ENCODE results near the gene PCP4L1. TPM values are rescaled to one million over a fixed set of nuclear protein-coding genes. Genes with fewer than 3 reads are reported as not detected.

Gene PCP4L1
- total RNA-seq, 1 experiment from 2014 or later: 1.2 TPM

DNA sequence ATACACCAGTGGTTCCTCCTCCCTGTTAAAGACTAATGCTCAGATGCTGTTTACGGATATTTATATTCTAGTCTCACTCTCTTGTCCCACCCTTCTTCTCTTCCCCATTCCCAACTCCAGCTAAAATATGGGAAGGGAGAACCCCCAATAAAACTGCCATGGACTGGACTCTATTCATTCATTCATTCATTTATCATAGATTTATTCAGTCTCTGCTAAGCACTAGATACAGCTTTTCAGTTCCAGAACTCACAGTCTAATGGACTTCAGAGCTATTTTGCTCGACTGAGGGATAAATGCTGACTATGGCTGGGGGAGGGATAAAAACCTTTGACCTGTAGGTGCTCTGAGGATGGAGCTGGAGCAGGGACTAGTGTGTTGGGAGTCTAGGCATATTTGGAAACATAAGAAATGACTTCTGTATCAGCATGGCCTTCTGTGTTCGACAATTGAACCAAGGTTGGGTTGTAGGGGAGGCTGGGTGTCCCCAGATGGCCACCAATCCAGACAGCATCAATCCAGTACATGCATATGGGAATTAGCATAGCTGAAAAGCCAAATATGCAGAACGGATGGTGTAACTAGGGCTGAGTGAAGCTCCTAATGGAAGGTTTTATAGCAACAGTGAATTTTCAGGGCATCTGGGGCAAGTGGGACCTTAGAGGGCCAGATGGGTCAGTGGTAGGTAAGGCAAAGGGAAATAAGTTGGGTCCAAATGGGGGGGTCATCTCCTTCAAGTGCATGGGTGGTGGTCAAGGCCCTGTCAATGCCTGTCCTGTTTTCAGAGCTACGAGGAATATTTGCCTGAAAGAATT lies 39.3 kb upstream of the PCP4L1 start:
- ChIA-PET CTCF (interaction anchor here (0.9 to 1.4 kb wide), 5 partner anchors 7 to 163 kb away, joined by 3 to 6 read pairs (median 3); partner anchors contain the start of gene ADAMTS4), POLR2A (no interaction called here)
- Mint-ChIP-seq H3K4me1 (peaks cover 38% of the 10 kb centered on the region), H3K36me3 (peaks cover 8% of the 10 kb centered on the region), H3K4me3 (no peak overlapping the region), H3K9me3 (no peaks in the 10 kb centered on the region), H3K27ac (no peak overlapping the region), H3K27me3 (ENCODE audit: low read depth) (no peaks in the 10 kb centered on the region)
- no peak for DNase-seq (ENCODE audit: low spot score)
- ATAC-seq: no peak
- TF ChIP-seq, protein P1, sequence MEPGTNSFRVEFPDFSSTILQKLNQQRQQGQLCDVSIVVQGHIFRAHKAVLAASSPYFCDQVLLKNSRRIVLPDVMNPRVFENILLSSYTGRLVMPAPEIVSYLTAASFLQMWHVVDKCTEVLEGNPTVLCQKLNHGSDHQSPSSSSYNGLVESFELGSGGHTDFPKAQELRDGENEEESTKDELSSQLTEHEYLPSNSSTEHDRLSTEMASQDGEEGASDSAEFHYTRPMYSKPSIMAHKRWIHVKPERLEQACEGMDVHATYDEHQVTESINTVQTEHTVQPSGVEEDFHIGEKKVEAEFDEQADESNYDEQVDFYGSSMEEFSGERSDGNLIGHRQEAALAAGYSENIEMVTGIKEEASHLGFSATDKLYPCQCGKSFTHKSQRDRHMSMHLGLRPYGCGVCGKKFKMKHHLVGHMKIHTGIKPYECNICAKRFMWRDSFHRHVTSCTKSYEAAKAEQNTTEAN (CRISPR knock-in tag; IDR thresholded peaks at IDR 0.05): no peak
- TF ChIP-seq NR2C2 (CRISPR knock-in tag; IDR thresholded peaks at IDR 0.05): no peak
- TF ChIP-seq, protein P2, sequence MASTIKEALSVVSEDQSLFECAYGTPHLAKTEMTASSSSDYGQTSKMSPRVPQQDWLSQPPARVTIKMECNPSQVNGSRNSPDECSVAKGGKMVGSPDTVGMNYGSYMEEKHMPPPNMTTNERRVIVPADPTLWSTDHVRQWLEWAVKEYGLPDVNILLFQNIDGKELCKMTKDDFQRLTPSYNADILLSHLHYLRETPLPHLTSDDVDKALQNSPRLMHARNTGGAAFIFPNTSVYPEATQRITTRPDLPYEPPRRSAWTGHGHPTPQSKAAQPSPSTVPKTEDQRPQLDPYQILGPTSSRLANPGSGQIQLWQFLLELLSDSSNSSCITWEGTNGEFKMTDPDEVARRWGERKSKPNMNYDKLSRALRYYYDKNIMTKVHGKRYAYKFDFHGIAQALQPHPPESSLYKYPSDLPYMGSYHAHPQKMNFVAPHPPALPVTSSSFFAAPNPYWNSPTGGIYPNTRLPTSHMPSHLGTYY (CRISPR knock-in tag; IDR thresholded peaks at IDR 0.05): no peak
- TF ChIP-seq ATF6 (CRISPR knock-in tag; IDR thresholded peaks at IDR 0.05): no peak
- no peak for TF ChIP-seq GABPB1 (CRISPR knock-in tag; IDR thresholded peaks at IDR 0.05)
- TF ChIP-seq ZNF121 (CRISPR knock-in tag; IDR thresholded peaks at IDR 0.05): no peak
- TF ChIP-seq, protein P3, sequence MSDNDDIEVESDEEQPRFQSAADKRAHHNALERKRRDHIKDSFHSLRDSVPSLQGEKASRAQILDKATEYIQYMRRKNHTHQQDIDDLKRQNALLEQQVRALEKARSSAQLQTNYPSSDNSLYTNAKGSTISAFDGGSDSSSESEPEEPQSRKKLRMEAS (CRISPR knock-in tag; IDR thresholded peaks at IDR 0.05): no peak
- TF ChIP-seq PREB (CRISPR knock-in tag; IDR thresholded peaks at IDR 0.05; ENCODE audit: borderline replicate concordance): no peak
- TF ChIP-seq, protein P4, sequence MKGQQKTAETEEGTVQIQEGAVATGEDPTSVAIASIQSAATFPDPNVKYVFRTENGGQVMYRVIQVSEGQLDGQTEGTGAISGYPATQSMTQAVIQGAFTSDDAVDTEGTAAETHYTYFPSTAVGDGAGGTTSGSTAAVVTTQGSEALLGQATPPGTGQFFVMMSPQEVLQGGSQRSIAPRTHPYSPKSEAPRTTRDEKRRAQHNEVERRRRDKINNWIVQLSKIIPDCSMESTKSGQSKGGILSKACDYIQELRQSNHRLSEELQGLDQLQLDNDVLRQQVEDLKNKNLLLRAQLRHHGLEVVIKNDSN (CRISPR knock-in tag; IDR thresholded peaks at IDR 0.05): no peak
- TF ChIP-seq NR3C1 (CRISPR knock-in tag; conservative IDR thresholded peaks at IDR 0.05; ENCODE audit: low read depth): no peak

DNA sequence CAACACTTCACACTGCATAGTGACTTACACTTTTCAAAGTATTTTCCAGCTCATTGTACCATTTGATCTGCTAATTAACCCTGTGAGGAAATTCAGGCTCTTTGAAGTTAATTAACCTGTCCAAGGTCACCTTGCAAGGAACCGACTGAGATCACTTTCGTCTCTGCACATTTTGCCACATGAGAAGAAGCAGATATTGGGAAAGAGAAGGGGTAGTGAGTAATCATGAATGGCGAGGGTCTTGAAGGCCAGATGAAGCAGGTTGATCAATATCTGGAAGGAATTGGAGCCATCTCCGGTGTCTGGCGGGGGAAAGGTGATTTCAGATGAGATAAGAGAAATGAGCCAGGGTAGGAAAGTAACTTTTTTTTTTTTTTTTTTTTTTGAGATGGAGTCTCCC lies 38.5 kb upstream of the PCP4L1 start:
- ChIA-PET POLR2A (no interaction called here), CTCF (interaction anchor here (0.6 to 4.0 kb wide), 4 partner anchors 18 to 86 kb away, joined by 3 to 18 read pairs (median 4); partner anchors contain the start of genes ADAMTS4 and NDUFS2)
- Mint-ChIP-seq H3K36me3 (peaks cover 3% of the 10 kb centered on the region), H3K4me1 (peaks cover 39% of the 10 kb centered on the region), H3K4me3 (no peak overlapping the region), H3K27ac (no peak overlapping the region; the same call in 1 of the 2 replicates), H3K9me3 (no peaks in the 10 kb centered on the region), H3K27me3 (ENCODE audit: low read depth) (no peaks in the 10 kb centered on the region)
- no peak for ATAC-seq
- DNase-seq (ENCODE audit: low spot score): no peak
- TF ChIP-seq, protein P3 (CRISPR knock-in tag; IDR thresholded peaks at IDR 0.05): no peak
- no peak for TF ChIP-seq ZBTB21 (CRISPR knock-in tag; IDR thresholded peaks at IDR 0.05; ENCODE audit: borderline replicate concordance)
- TF ChIP-seq ZNF263 (CRISPR knock-in tag; IDR thresholded peaks at IDR 0.05; ENCODE audit: low read depth): no peak
- no peak for TF ChIP-seq CREM (CRISPR knock-in tag; IDR thresholded peaks at IDR 0.05)
- TF ChIP-seq, protein P5, sequence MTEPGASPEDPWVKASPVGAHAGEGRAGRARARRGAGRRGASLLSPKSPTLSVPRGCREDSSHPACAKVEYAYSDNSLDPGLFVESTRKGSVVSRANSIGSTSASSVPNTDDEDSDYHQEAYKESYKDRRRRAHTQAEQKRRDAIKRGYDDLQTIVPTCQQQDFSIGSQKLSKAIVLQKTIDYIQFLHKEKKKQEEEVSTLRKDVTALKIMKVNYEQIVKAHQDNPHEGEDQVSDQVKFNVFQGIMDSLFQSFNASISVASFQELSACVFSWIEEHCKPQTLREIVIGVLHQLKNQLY (CRISPR knock-in tag; IDR thresholded peaks at IDR 0.05): no peak
- TF ChIP-seq ZNF121 (CRISPR knock-in tag; IDR thresholded peaks at IDR 0.05): no peak
- TF ChIP-seq, protein P6, sequence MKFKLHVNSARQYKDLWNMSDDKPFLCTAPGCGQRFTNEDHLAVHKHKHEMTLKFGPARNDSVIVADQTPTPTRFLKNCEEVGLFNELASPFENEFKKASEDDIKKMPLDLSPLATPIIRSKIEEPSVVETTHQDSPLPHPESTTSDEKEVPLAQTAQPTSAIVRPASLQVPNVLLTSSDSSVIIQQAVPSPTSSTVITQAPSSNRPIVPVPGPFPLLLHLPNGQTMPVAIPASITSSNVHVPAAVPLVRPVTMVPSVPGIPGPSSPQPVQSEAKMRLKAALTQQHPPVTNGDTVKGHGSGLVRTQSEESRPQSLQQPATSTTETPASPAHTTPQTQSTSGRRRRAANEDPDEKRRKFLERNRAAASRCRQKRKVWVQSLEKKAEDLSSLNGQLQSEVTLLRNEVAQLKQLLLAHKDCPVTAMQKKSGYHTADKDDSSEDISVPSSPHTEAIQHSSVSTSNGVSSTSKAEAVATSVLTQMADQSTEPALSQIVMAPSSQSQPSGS (CRISPR knock-in tag; IDR thresholded peaks at IDR 0.05; ENCODE audit: borderline replicate concordance, low read depth): no peak
- TF ChIP-seq ZNF671 (CRISPR knock-in tag; IDR thresholded peaks at IDR 0.05): no peak
- TF ChIP-seq, protein P2 (CRISPR knock-in tag; IDR thresholded peaks at IDR 0.05): no peak
- TF ChIP-seq GABPB1 (CRISPR knock-in tag; IDR thresholded peaks at IDR 0.05): no peak
- no peak for TF ChIP-seq TEAD1 (CRISPR knock-in tag; IDR thresholded peaks at IDR 0.05)
- TF ChIP-seq ETV6 (CRISPR knock-in tag; IDR thresholded peaks at IDR 0.05): no peak
- TF ChIP-seq TEAD4 (CRISPR knock-in tag; IDR thresholded peaks at IDR 0.05): no peak
- TF ChIP-seq ZNF138 (CRISPR knock-in tag; conservative IDR thresholded peaks at IDR 0.05): no peak
- TF ChIP-seq, protein P7, sequence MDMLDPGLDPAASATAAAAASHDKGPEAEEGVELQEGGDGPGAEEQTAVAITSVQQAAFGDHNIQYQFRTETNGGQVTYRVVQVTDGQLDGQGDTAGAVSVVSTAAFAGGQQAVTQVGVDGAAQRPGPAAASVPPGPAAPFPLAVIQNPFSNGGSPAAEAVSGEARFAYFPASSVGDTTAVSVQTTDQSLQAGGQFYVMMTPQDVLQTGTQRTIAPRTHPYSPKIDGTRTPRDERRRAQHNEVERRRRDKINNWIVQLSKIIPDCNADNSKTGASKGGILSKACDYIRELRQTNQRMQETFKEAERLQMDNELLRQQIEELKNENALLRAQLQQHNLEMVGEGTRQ (CRISPR knock-in tag; IDR thresholded peaks at IDR 0.05): no peak

All from WTC11 (cell line).